Heart left ventricle (tissue), 13 donors: ENCODE data around the gene AP3B1.

ENCODE experiments used
- POLR2A ChIP-seq, 2 donors: fragments of 450-650 bp; IDR thresholded peaks; one replicate each; pipeline ENCODE4 v1.6.1; 2017; ENCODE audit warnings: antibody characterized with exemption in 2 of 2, mild to moderate bottlenecking in 2 of 2, moderate library complexity in 2 of 2
- TF ChIP-seq, protein P1 (sequence below), 12 donors: fragments of 200-600 bp; sonication (generic) in 4 of 12; IDR thresholded peaks; one replicate each; pipeline versions ENCODE4 v1.5.0 to v1.8.0; 2018 to 2022; ENCODE audit warnings: antibody characterized with exemption in 12 of 12, mild to moderate bottlenecking in 5 of 12
- donor health status: ischemic (EF 13 %, LVEDD 7.1; RV severe dilation, severe dysfunction).
- donor health status: DM: no; HTN: yes; CAD: no.
- donor health status: DM: no; HTN: no; CAD: no.
- donor health status: ischemic (EF 25% LVEDD 6.9; RV normal size, moderate dysfunction).
- donor health status: ischemic (EF 25% LVEDD 5.7; RV mildly dilated, moderate dysfunction).
- donor health status: ischemic (EF 35%, LVEDD 5.7; RV mildly dilated, moderate dysfunction).
- donor health status: nonischemic (EF 11% LVEDD 7.7; RV severe dilation, severe dysfunction).
- donor health status: DM: yes; HTN: yes; CAD: no.
- donor health status: PGD.
- donor health status: ischemic (EF 29% LVEDD 5.4; RV normal size, mild dysfunction).
- donor health status: nonischemic (EF 23%, LVEDD 6.1; RV moderate dilation, normal function).

DNA sequence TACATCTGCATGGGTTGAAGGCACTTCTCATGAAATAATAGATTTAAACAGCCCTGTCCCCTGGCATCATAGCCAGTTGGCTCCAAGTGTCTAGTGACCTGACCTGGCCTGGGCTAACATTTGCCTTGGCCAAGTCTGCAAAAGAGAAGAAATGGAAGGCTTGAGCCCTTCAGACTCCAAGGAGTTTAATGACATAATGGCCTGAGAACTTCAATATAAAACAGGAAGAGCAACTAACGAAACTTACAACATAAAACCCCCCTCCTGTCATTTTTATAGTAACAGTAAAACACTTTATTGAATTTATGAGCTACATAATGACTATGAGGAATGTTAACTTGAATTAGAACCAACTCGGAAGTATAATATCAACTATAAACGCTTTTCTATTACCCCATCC is 299.6 kb downstream of the AP3B1 start:
- TF ChIP-seq, protein P1, sequence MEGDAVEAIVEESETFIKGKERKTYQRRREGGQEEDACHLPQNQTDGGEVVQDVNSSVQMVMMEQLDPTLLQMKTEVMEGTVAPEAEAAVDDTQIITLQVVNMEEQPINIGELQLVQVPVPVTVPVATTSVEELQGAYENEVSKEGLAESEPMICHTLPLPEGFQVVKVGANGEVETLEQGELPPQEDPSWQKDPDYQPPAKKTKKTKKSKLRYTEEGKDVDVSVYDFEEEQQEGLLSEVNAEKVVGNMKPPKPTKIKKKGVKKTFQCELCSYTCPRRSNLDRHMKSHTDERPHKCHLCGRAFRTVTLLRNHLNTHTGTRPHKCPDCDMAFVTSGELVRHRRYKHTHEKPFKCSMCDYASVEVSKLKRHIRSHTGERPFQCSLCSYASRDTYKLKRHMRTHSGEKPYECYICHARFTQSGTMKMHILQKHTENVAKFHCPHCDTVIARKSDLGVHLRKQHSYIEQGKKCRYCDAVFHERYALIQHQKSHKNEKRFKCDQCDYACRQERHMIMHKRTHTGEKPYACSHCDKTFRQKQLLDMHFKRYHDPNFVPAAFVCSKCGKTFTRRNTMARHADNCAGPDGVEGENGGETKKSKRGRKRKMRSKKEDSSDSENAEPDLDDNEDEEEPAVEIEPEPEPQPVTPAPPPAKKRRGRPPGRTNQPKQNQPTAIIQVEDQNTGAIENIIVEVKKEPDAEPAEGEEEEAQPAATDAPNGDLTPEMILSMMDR (IDR thresholded peaks at IDR 0.05), result no peak
- TF ChIP-seq POLR2A (IDR thresholded peaks at IDR 0.05), result no peak
